Neural crest cell (in vitro differentiated cells): ENCODE data around the gene LXN. TPM values are rescaled to one million over a fixed set of nuclear protein-coding genes. Genes with fewer than 3 reads are reported as not detected.

Experiments used
- DNase-seq: peaks from one replicate; pipeline ENCODE4 v3.0.0; 2021; ENCODE audit warnings: low read depth, mixed read lengths, low spot score
- H3K27ac Mint-ChIP-seq: one replicate; pipeline ENCODE4 v1.8.0; 2021; ENCODE audit warnings: mild to moderate bottlenecking, mixed read lengths; ENCODE audit not compliant: unreplicated experiment
- H3K27me3 Mint-ChIP-seq: 2 replicates; pipeline ENCODE4 v1.8.0; 2021; ENCODE audit warnings: low read depth, mild to moderate bottlenecking, mixed read lengths
- H3K36me3 Mint-ChIP-seq: 2 replicates; pipeline ENCODE4 v1.8.0; 2021; ENCODE audit warnings: low read depth, mild to moderate bottlenecking, mixed read lengths
- H3K4me1 Mint-ChIP-seq: 2 replicates; pipeline ENCODE4 v1.8.0; 2021; ENCODE audit warnings: mixed read lengths
- H3K4me3 Mint-ChIP-seq: one replicate; pipeline ENCODE4 v1.8.0; 2021; ENCODE audit warnings: mild to moderate bottlenecking, mixed read lengths
- H3K9me3 Mint-ChIP-seq: 2 replicates; pipeline ENCODE4 v1.8.0; 2021; ENCODE audit warnings: mixed read lengths
- long read RNA-seq: library from polyadenylated mRNA; unstranded; transcript quantifications from one replicate; pipeline ENCODE4 v2.0.0, GENCODE V29; 2020
- total RNA-seq: library from RNA; stranded (reverse); gene quantifications from 2 replicates; pipeline ENCODE4 v1.2.1, GENCODE V29; 2021
- TF ChIP-seq, protein P1 (sequence below): fragments of 200-600 bp; sonication (generic); conservative IDR thresholded peaks from 2 replicates; pipeline ENCODE4 v1.5.0; 2021; ENCODE audit warnings: antibody characterized with exemption, mild to moderate bottlenecking

The LXN gene, protein sequence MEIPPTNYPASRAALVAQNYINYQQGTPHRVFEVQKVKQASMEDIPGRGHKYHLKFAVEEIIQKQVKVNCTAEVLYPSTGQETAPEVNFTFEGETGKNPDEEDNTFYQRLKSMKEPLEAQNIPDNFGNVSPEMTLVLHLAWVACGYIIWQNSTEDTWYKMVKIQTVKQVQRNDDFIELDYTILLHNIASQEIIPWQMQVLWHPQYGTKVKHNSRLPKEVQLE
- 8.0 and 8.2 TPM in 2 replicates for total RNA-seq
- long read RNA-seq, transcript LXN-201 (6 exons, 1,116 nt), result major isoform, 15 of 20 reads
- long read RNA-seq, partial matches to known transcripts, result 1 of 20 reads
- long read RNA-seq, other reads (novel, unspliced or antisense), result 4 of 20 reads

DNA sequence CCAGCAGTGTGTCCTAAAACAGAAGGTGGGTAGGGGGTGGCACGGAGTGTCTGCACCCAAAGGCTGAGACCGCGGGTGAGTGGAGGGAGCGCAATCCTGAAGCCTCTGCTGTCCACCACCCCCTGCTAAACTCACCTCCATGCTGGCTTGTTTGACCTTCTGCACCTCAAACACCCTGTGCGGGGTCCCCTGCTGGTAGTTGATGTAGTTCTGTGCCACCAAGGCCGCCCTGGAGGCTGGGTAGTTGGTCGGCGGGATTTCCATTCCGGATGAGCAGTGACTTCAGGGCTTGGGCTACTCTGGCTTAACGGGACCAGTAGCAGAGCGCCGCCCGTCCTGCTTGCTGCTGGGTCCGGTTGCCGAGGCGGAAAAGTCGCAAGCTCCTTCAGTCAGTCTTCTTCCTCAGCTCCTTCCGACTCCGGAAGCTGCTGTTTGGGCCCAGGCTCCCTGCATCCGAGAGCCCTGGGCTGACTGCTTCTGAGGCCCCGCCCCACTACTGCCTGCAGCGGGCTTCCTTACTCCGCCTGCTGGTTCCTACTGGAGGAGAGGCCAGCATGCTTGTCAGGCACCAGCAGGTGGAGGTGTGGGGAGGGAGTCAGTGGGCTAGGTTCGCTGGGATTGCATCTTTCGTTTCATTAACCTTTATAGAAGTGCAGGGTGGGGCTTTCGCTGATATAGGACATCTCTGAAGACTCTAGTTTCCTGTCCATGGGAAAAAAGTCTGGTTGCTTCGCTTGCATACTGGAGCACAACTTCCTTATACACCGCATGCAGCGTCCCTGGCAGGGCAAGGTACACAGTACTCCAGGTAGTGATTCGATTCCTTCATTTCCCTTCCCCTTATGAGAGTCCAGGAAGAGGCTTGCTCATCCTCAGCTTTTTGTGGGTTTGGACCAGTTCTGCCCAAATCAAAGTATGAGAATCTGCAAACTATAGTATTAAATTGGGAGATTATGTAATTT, at the start of gene LXN:
Gene LXN (minus strand): TSS at position 434 of the 962 bp plus-strand sequence. CDS start 170 bp downstream, at position 264.
- peaks cover 13% of the 10 kb centered on the region for H3K4me1 Mint-ChIP-seq
- no peaks in the 10 kb centered on the region for H3K9me3 Mint-ChIP-seq
- H3K4me3 Mint-ChIP-seq, result peak within 1 kb of the TSS; percentile 92
- no peaks in the 10 kb centered on the region for H3K27me3 Mint-ChIP-seq
- peak within 1 kb of the TSS; percentile 85 for H3K27ac Mint-ChIP-seq
- H3K36me3 Mint-ChIP-seq, result peaks cover 2% of the 10 kb centered on the region
- DNase-seq, result peak; percentile 61
- TF ChIP-seq, protein P1, sequence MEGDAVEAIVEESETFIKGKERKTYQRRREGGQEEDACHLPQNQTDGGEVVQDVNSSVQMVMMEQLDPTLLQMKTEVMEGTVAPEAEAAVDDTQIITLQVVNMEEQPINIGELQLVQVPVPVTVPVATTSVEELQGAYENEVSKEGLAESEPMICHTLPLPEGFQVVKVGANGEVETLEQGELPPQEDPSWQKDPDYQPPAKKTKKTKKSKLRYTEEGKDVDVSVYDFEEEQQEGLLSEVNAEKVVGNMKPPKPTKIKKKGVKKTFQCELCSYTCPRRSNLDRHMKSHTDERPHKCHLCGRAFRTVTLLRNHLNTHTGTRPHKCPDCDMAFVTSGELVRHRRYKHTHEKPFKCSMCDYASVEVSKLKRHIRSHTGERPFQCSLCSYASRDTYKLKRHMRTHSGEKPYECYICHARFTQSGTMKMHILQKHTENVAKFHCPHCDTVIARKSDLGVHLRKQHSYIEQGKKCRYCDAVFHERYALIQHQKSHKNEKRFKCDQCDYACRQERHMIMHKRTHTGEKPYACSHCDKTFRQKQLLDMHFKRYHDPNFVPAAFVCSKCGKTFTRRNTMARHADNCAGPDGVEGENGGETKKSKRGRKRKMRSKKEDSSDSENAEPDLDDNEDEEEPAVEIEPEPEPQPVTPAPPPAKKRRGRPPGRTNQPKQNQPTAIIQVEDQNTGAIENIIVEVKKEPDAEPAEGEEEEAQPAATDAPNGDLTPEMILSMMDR, result peak; percentile 69

GRCh38 chr3:158722108-158722507, 49.7 kb upstream of the LXN start:
- no peak for DNase-seq
- TF ChIP-seq, protein P1, result no peak
- Mint-ChIP-seq H3K27ac (no peak overlapping the region), H3K4me3 (no peak overlapping the region), H3K4me1 (peaks cover 8% of the 10 kb centered on the region), H3K9me3 (no peaks in the 10 kb centered on the region), H3K27me3 (no peaks in the 10 kb centered on the region), H3K36me3 (peaks cover 3% of the 10 kb centered on the region)

DNA sequence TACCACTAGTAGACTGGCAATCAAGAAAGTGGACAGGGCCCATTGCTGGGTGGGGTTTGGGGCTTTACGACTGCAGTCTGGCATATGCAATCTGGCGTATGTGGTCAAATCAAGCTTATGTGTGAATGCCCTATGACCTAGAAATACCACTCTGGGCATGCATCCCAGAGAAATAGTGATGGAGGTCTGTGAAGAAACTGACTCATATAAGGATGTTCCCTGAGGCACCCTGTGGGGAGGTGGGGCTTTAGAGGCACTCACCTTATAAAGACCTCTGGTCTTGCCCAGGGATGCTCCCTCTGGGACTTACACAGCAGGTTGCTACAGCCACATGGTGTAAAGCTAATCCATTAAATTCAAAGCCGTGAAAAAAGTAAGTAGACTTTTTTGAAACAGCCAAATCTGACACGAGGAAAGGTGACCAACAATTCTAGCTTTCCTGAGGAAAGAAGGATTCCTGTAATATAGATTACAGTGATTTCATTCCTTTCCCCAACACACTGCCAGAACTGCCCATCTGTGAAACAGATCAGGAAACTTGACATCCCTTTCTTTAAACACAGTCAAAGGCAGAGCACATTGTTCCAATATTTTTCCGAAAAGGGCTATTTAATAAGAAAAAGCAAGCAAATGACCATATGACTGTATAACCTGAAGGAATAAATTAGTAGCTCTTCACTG, 46.2 kb upstream of the LXN start:
- H3K27me3 Mint-ChIP-seq, result no peaks in the 10 kb centered on the region
- TF ChIP-seq, protein P1, result no peak
- no peak for DNase-seq
- H3K4me1 Mint-ChIP-seq, result peaks cover 4% of the 10 kb centered on the region
- H3K9me3 Mint-ChIP-seq, result no peaks in the 10 kb centered on the region
- peaks cover 3% of the 10 kb centered on the region for H3K36me3 Mint-ChIP-seq
- H3K4me3 Mint-ChIP-seq, result no peak overlapping the region
- H3K27ac Mint-ChIP-seq, result no peak overlapping the region

GRCh38 chr3:158717576-158717975, 45.1 kb upstream of the LXN start:
- Mint-ChIP-seq H3K27me3 (no peaks in the 10 kb centered on the region), H3K36me3 (peaks cover 6% of the 10 kb centered on the region), H3K9me3 (no peaks in the 10 kb centered on the region), H3K27ac (no peak overlapping the region), H3K4me1 (peaks cover 8% of the 10 kb centered on the region), H3K4me3 (no peak overlapping the region)
- TF ChIP-seq, protein P1, result no peak
- DNase-seq, result no peak

DNA sequence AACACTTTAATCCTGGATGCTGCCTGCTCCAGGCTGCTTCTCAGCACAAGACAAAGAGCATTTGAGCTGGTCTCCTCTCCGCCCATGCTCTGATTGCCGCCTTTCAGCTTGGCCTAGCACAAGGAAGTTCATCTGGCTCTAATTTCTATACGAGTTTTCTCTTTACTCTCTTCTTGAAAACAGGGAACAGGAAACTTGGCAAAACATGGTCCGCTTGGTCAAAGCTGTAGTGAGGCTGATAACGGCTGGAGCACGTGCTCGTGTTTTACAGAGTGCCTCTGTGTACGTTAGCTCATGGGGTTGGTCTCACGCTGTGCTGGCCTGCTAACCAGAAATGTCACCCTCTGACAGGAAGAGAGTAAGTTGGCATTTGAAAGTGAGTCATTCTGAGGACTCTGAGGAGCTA, 40.6 kb upstream of the LXN start:
- H3K27me3 Mint-ChIP-seq, result no peaks in the 10 kb centered on the region

More for the DNA sequence above, 40.6 kb upstream of the LXN start:
- H3K4me1 Mint-ChIP-seq, result peaks cover 9% of the 10 kb centered on the region
- TF ChIP-seq, protein P1, result no peak
- no peaks in the 10 kb centered on the region for H3K9me3 Mint-ChIP-seq
- H3K4me3 Mint-ChIP-seq, result no peak overlapping the region
- DNase-seq, result no peak
- H3K27ac Mint-ChIP-seq, result no peak overlapping the region
- H3K36me3 Mint-ChIP-seq, result peaks cover 11% of the 10 kb centered on the region
